B cell (primary cell): Measurements from ENCODE around the gene JCAD. TPM values are rescaled to one million over a fixed set of nuclear protein-coding genes. Genes with fewer than 3 reads are reported as not detected.

Experiments used
- ATAC-seq: fragments of 200-7000 bp; cut with Tn5 transposase; one replicate; pipeline ENCODE4 v1.10.0; 2021; ENCODE audit warnings: low read depth, mild to moderate bottlenecking, moderate number of reproducible peaks, moderate library complexity
- CTCF ChIA-PET: fragments of 350-600 bp; sonication (Branson Sonifier 250); formaldehyde crosslinking; loops from one replicate; lab custom pipeline; 2021; ENCODE audit warnings: antibody characterized with exemption, inconsistent platforms; lab: Charles Lee
- POLR2A ChIA-PET: fragments of 350-600 bp; sonication (Branson Sonifier 250); formaldehyde crosslinking; loops from one replicate; lab custom pipeline; 2021; ENCODE audit warnings: antibody characterized with exemption; lab: Charles Lee
- DNase-seq: peaks from one replicate; pipeline ENCODE4 v3.0.0; 2013
- H2AFZ ChIP-seq: 2 replicates; pipeline ENCODE4 v1.6.1; 2012; ENCODE audit warnings: mild to moderate bottlenecking, low read depth, low read length; ENCODE audit not compliant: insufficient read depth, poor library complexity, severe bottlenecking
- H3K27ac ChIP-seq, 2 donors: 1 replicate in 1 of 2; 2 replicates in 1 of 2; pipeline ENCODE4 v1.5.1; 2012 to 2013; ENCODE audit warnings: low read length in 2 of 2, mild to moderate bottlenecking in 2 of 2, moderate library complexity in 1 of 2
- H3K27me3 ChIP-seq, 4 experiments: fragments of 200-600 bp in 1 of 4; sonication (generic) in 1 of 4; replicated peaks in 1 of 4; 1 replicate in 2 of 4; 2 replicates in 2 of 4; pipeline versions ENCODE4 v1.6.1 to v1.7.0; 2013 to 2016; ENCODE audit warnings: low read length in 3 of 4, mild to moderate bottlenecking in 2 of 4, mixed read lengths in 1 of 4, moderate library complexity in 1 of 4; ENCODE audit not compliant: insufficient read depth in 4 of 4, control insufficient read depth in 3 of 4; ENCODE audit errors: control extremely low read depth in 1 of 4
- H3K36me3 ChIP-seq, 2 experiments: replicated peaks in 1 of 2; 1 replicate in 1 of 2; 2 replicates in 1 of 2; pipeline versions ENCODE4 v1.6.1 to v1.7.1; 2013; ENCODE audit warnings: low read length in 1 of 2; ENCODE audit not compliant: insufficient read depth in 2 of 2, control insufficient read depth in 1 of 2; ENCODE audit errors: control extremely low read depth in 1 of 2, extremely low read depth in 1 of 2
- H3K4me1 ChIP-seq, 2 donors: fragments of 200-600 bp in 1 of 2; sonication (generic) in 1 of 2; 1 replicate in 1 of 2; 2 replicates in 1 of 2; pipeline versions ENCODE4 v1.5.1 to v1.6.1; 2013 to 2017; ENCODE audit warnings: low read length in 2 of 2; ENCODE audit not compliant: control insufficient read depth in 2 of 2, insufficient read depth in 2 of 2
- H3K4me2 ChIP-seq: replicated peaks from 2 replicates; pipeline ENCODE3; 2012; ENCODE audit warnings: mild to moderate bottlenecking, low read depth, low read length; ENCODE audit not compliant: poor library complexity, severe bottlenecking
- H3K4me3 ChIP-seq, 5 experiments: fragments of 200-600 bp in 1 of 5; sonication (generic) in 1 of 5; 1 replicate in 3 of 5; 2 replicates in 2 of 5; pipeline versions ENCODE4 v1.5.1 to v1.7.0; 2011 to 2016; ENCODE audit warnings: low read length in 4 of 5, mild to moderate bottlenecking in 4 of 5, low read depth in 2 of 5, control low read depth in 1 of 5, moderate library complexity in 1 of 5; ENCODE audit not compliant: insufficient read depth in 1 of 5; ENCODE audit errors: control extremely low read depth in 1 of 5, extremely low read depth in 1 of 5
- H3K79me2 ChIP-seq: fragments of 200-600 bp; sonication (generic); one replicate; pipeline ENCODE4 v1.6.0; 2016; ENCODE audit warnings: low read length; ENCODE audit not compliant: control insufficient read depth, insufficient read depth
- H3K9ac ChIP-seq: fragments of 200-600 bp; sonication (generic); 2 replicates; pipeline ENCODE4 v1.6.1; 2017; ENCODE audit warnings: mild to moderate bottlenecking, low read length, moderate library complexity
- H3K9me3 ChIP-seq, 3 donors: one replicate each; pipeline versions ENCODE4 v1.6.1 to v1.7.1; 2013; ENCODE audit warnings: low read length in 2 of 3; ENCODE audit not compliant: control insufficient read depth in 2 of 3, insufficient read depth in 1 of 3; ENCODE audit errors: control extremely low read depth in 1 of 3
- H4K20me1 ChIP-seq: 2 replicates; pipeline ENCODE4 v1.6.0; 2012; ENCODE audit warnings: mild to moderate bottlenecking, low read length; ENCODE audit not compliant: insufficient read depth, control insufficient read depth, poor library complexity, severe bottlenecking
- H3K27ac Mint-ChIP-seq: one replicate; pipeline ENCODE4 v1.8.0; 2021; ENCODE audit warnings: mixed read lengths
- H3K27me3 Mint-ChIP-seq: one replicate; pipeline ENCODE4 v1.8.0; 2021; ENCODE audit warnings: mixed read lengths
- H3K4me1 Mint-ChIP-seq: one replicate; pipeline ENCODE4 v1.8.0; 2021; ENCODE audit warnings: mixed read lengths
- H3K4me3 Mint-ChIP-seq: one replicate; pipeline ENCODE4 v1.8.0; 2021; ENCODE audit warnings: mixed read lengths
- H3K9me3 Mint-ChIP-seq: one replicate; pipeline ENCODE4 v1.8.0; 2022; ENCODE audit warnings: mixed read lengths; ENCODE audit not compliant: insufficient read depth
- EZH2 ChIP-seq: IDR thresholded peaks from 2 replicates; pipeline ENCODE4 v1.6.1; 2012; ENCODE audit warnings: borderline replicate concordance, low read depth, mild to moderate bottlenecking, moderate library complexity, low read length; ENCODE audit not compliant: insufficient read depth, poor library complexity, severe bottlenecking
- WGBS: methylation state at CpG from one replicate; pipeline ENCODE4 v1.1.5; 2013; ENCODE audit warnings: missing lambda C conversion rate; ENCODE audit not compliant: insufficient coverage; 5-methylcytosine and 5-hydroxymethylcytosine counted together
- intact Hi-C: fragments of 100-400 bp; cut with micrococcal nuclease; formaldehyde crosslinking; loops from one replicate; pipeline ENCODE4 v1.10.0; 2022
- polyA plus RNA-seq: library from polyadenylated mRNA; depleted of rRNA; stranded (reverse); fragments of >200 nt; gene quantifications from 2 replicates; pipeline ENCODE4 v1.2.3, GENCODE V29; 2012
- total RNA-seq, 2 donors: library from RNA; stranded (reverse); fragments of 120-200 nt in 1 of 2; gene quantifications; 1 replicate in 1 of 2; 2 replicates in 1 of 2; pipeline versions ENCODE4 v1.2.3 to v1.2.4, GENCODE V29; 2013 to 2022
- TF ChIP-seq, protein P1 (sequence below): fragments of 200-600 bp; IDR thresholded peaks from one replicate; pipeline ENCODE4 v1.8.0; 2022; ENCODE audit warnings: antibody characterized with exemption, mild to moderate bottlenecking

JCAD gene
- total and polyA plus RNA-seq, 2 donors (not counting 1 experiment from before 2014, with no cell fraction given): 0.37 TPM; not detected in 1

- Mint-ChIP-seq H3K4me1 (peaks cover 16% of the 10 kb centered on the region), H3K4me3 (no peak overlapping the region), H3K9me3 (no peaks in the 10 kb centered on the region), H3K27ac (no peak overlapping the region), H3K27me3 (peaks cover 44% of the 10 kb centered on the region)
- DNase-seq: no peak
- no peak for ATAC-seq
- ChIA-PET CTCF (no interaction called here), POLR2A (no interaction called here)
- Histone ChIP-seq H3K9me3 (no peaks in the 10 kb centered on the region), H4K20me1 (no peaks in the 10 kb centered on the region), H3K4me3 (no peak overlapping the region), H3K27me3 (peaks cover 0 to 24% (median 14%) of the 10 kb centered on the region in 4 experiments), H3K4me1 (peaks cover 6% of the 10 kb centered on the region in 2 donors), H3K4me2 (peak overlapping the region; percentile 54), H3K79me2 (no peaks in the 10 kb centered on the region), H3K36me3 (no peaks in the 10 kb centered on the region), H3K9ac (no peak overlapping the region), H2AFZ (peak overlapping the region; percentile 51), H3K27ac (no peak overlapping the region)
- intact Hi-C loops: no loop called here
- 20% methylated on average over 12 of the region's 18 CpGs for WGBS
- TF ChIP-seq, protein P1, sequence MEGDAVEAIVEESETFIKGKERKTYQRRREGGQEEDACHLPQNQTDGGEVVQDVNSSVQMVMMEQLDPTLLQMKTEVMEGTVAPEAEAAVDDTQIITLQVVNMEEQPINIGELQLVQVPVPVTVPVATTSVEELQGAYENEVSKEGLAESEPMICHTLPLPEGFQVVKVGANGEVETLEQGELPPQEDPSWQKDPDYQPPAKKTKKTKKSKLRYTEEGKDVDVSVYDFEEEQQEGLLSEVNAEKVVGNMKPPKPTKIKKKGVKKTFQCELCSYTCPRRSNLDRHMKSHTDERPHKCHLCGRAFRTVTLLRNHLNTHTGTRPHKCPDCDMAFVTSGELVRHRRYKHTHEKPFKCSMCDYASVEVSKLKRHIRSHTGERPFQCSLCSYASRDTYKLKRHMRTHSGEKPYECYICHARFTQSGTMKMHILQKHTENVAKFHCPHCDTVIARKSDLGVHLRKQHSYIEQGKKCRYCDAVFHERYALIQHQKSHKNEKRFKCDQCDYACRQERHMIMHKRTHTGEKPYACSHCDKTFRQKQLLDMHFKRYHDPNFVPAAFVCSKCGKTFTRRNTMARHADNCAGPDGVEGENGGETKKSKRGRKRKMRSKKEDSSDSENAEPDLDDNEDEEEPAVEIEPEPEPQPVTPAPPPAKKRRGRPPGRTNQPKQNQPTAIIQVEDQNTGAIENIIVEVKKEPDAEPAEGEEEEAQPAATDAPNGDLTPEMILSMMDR: no peak
- no peak for TF ChIP-seq EZH2
Measured at GRCh38 chr10:30048768-30049517, 10.4 kb downstream of the JCAD start.

- no peak for TF ChIP-seq EZH2
- TF ChIP-seq, protein P1: no peak
- H3K27ac ChIP-seq: no peak overlapping the region
- no peaks in the 10 kb centered on the region for H3K9me3 Mint-ChIP-seq
- H3K27me3 ChIP-seq: peaks cover 0 to 24% (median 14%) of the 10 kb centered on the region in 4 experiments
- H3K4me3 ChIP-seq: no peak overlapping the region
- peaks cover 44% of the 10 kb centered on the region for H3K27me3 Mint-ChIP-seq
- 65% methylated on average over 6 of the region's 11 CpGs for WGBS
- ChIA-PET CTCF (no interaction called here), POLR2A (no interaction called here)
- no peak overlapping the region for H3K4me2 ChIP-seq
- ATAC-seq: no peak
- intact Hi-C loops: no loop called here
- no peak overlapping the region for H2AFZ ChIP-seq
- no peak overlapping the region for H3K9ac ChIP-seq
- H3K79me2 ChIP-seq: no peaks in the 10 kb centered on the region
- no peak overlapping the region for H3K27ac Mint-ChIP-seq
- no peaks in the 10 kb centered on the region for H4K20me1 ChIP-seq
- no peaks in the 10 kb centered on the region for H3K36me3 ChIP-seq
- H3K4me1 Mint-ChIP-seq: peaks cover 16% of the 10 kb centered on the region
- peaks cover 6% of the 10 kb centered on the region in 2 donors for H3K4me1 ChIP-seq
- H3K4me3 Mint-ChIP-seq: no peak overlapping the region
- no peak for DNase-seq
- no peaks in the 10 kb centered on the region for H3K9me3 ChIP-seq
Measured at GRCh38 chr10:30047924-30048531, 11.4 kb downstream of the JCAD start.
